Glomerular visceral epithelial cell (primary cell): Measurements from ENCODE around the gene CPLX4.
A peak's percentile ranks its signal among the peaks of the same experiment; 100 is the strongest.

ENCODE experiments used
- DNase-seq: peaks from one replicate; pipeline ENCODE4 v3.0.0-alpha.2; 2016; ENCODE audit errors: extremely low spot score

CPLX4 gene

GRCh38 chr18:59306640-59307039 lies 11.8 kb downstream of the CPLX4 start:
- no peak for DNase-seq

- DNase-seq = no peak
Measured at GRCh38 chr18:59305295-59305694, 13.2 kb downstream of the CPLX4 start.

- DNase-seq = no peak
Measured at GRCh38 chr18:59303656-59304195, 14.7 kb downstream of the CPLX4 start.

- no peak for DNase-seq
Measured at GRCh38 chr18:59303006-59303405, 15.4 kb downstream of the CPLX4 start.

- no peak for DNase-seq
Measured at GRCh38 chr18:59301929-59302328, 16.5 kb downstream of the CPLX4 start.

GRCh38 chr18:59300676-59301285 lies 17.7 kb downstream of the CPLX4 start:
- no peak for DNase-seq

- no peak for DNase-seq
Measured at GRCh38 chr18:59298871-59299270, 19.6 kb downstream of the CPLX4 start.

- DNase-seq = no peak
Measured at GRCh38 chr18:59293317-59293716, 25.1 kb downstream of the CPLX4 start.

GRCh38 chr18:59286341-59286740 lies 32.1 kb downstream of the CPLX4 start:
- no peak for DNase-seq

GRCh38 chr18:59282341-59282740 lies 36.1 kb downstream of the CPLX4 start:
- no peak for DNase-seq

- DNase-seq = no peak
Measured at GRCh38 chr18:59279722-59280121, 38.7 kb downstream of the CPLX4 start.

- no peak for DNase-seq
Measured at GRCh38 chr18:59279193-59279592, 39.3 kb downstream of the CPLX4 start.

GRCh38 chr18:59278793-59279192 lies 39.7 kb downstream of the CPLX4 start:
- DNase-seq = no peak

GRCh38 chr18:59276047-59276446 lies 42.4 kb downstream of the CPLX4 start:
- no peak for DNase-seq

GRCh38 chr18:59275406-59275949 lies 43.0 kb downstream of the CPLX4 start:
- no peak for DNase-seq

- DNase-seq = no peak
Measured at GRCh38 chr18:59274533-59274928, 43.9 kb downstream of the CPLX4 start.

- no peak for DNase-seq
Measured at GRCh38 chr18:59273759-59274532, 44.5 kb downstream of the CPLX4 start.

GRCh38 chr18:59272891-59273758 lies 45.3 kb downstream of the CPLX4 start, which contains the start of gene RAX:
RAX (minus strand) TSS chr18:59273454; CDS start chr18:59273206, 248 bp downstream.
- DNase-seq = peak; percentile 34

GRCh38 chr18:59272221-59272888 lies 46.1 kb downstream of the CPLX4 start:
- no peak for DNase-seq

- no peak for DNase-seq
Measured at GRCh38 chr18:59271606-59272220, 46.7 kb downstream of the CPLX4 start.
